GM12873 (cell line): ENCODE data around the gene RNF38.

ENCODE experiments used
- CTCF ChIP-seq: IDR thresholded peaks from 2 replicates; pipeline ENCODE4 v1.5.1; 2012; ENCODE audit warnings: low read depth, mild to moderate bottlenecking, moderate library complexity, low read length, control low read depth; ENCODE audit not compliant: insufficient read depth; ENCODE audit errors: missing control alignments

Gene RNF38

GRCh38 chr9:36337865-36338264, 62.2 kb downstream of the RNF38 start:
- no peak for TF ChIP-seq CTCF

- no peak for TF ChIP-seq CTCF
Measured at GRCh38 chr9:36337002-36337401, 63.1 kb downstream of the RNF38 start.

- no peak for TF ChIP-seq CTCF
Measured at GRCh38 chr9:36336131-36336907, 63.8 kb downstream of the RNF38 start.

- TF ChIP-seq CTCF = no peak
Measured at GRCh38 chr9:36332006-36332405, 68.1 kb downstream of the RNF38 start.

DNA sequence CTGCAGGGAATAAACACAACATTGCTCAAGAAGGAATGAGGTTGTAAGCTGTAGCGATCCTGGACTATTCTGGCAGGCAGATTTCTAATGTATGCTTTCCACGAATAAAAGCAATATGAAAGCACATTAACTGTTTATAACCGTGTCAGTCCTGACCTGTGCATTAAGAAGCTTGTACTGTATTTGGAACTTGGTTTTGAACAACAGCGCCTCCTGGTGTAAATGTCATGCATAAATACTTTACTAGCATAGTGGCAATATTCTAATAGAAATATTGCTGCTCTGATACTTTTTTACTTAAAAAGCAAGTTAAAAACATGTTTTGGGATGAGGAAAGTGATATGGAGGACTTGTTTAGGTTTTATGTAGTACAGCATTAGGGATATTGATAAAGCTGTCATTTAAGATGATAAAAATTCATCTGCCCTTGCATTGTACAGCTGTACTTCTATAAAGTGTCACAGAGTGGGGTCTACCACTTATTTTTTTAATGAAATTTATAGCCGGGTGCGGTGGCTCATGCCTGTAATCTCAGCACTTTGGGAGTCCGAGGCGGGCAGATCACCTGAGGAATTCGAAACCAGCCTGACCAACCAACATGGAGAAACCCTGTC, 71.2 kb downstream of the RNF38 start:
- TF ChIP-seq CTCF = peak; percentile 71

- TF ChIP-seq CTCF = no peak
Measured at GRCh38 chr9:36325081-36325828, 74.8 kb downstream of the RNF38 start.

- TF ChIP-seq CTCF = no peak
Measured at GRCh38 chr9:36323926-36324325, 76.1 kb downstream of the RNF38 start.
